Body of pancreas (tissue), 4 donors: Measurements from ENCODE around the gene RAD51D.
"Not testable (repeated sequence)": the region's sequence is repeated elsewhere in the genome, so short reads cannot be mapped to it uniquely, and the experiment has no call there.

Experiments used
- POLR2A ChIP-seq, 3 donors: fragments of 450-650 bp; IDR thresholded peaks; one replicate each; pipeline ENCODE4 v1.6.1; 2016; ENCODE audit warnings: antibody characterized with exemption in 3 of 3, mild to moderate bottlenecking in 2 of 3
- TF ChIP-seq, protein P1 (sequence below), 7 experiments: fragments of 450-650 bp in 4 of 7; fragments of 200-600 bp in 3 of 7; sonication (generic) in 3 of 7; IDR thresholded peaks; one replicate each; pipeline ENCODE4 v1.5.1; 2016 to 2019; ENCODE audit warnings: antibody characterized with exemption in 7 of 7

DNA sequence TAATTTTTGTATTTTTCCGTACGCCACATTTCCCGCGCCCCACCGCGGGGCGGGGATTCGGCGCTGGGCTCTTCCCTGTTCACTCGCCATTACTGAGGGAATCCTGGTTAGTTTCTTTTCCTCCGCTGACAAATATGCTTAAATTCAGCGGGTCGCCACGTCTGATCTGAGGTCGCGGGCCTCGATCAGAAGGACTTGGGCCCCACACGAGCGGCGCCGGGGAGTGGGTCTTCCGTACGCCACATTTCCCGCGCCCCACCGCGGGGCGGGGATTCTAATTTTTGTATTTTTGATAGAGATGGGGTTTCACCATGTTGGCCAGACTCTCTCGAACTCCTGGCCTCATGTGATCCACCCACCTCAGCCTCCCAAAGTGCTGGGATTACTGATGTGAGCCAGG, 31.4 kb upstream of the RAD51D start:
- TF ChIP-seq, protein P1, sequence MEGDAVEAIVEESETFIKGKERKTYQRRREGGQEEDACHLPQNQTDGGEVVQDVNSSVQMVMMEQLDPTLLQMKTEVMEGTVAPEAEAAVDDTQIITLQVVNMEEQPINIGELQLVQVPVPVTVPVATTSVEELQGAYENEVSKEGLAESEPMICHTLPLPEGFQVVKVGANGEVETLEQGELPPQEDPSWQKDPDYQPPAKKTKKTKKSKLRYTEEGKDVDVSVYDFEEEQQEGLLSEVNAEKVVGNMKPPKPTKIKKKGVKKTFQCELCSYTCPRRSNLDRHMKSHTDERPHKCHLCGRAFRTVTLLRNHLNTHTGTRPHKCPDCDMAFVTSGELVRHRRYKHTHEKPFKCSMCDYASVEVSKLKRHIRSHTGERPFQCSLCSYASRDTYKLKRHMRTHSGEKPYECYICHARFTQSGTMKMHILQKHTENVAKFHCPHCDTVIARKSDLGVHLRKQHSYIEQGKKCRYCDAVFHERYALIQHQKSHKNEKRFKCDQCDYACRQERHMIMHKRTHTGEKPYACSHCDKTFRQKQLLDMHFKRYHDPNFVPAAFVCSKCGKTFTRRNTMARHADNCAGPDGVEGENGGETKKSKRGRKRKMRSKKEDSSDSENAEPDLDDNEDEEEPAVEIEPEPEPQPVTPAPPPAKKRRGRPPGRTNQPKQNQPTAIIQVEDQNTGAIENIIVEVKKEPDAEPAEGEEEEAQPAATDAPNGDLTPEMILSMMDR (IDR thresholded peaks at IDR 0.05), result not testable (repeated sequence)
- not testable (repeated sequence) for TF ChIP-seq POLR2A (IDR thresholded peaks at IDR 0.05)
